ENCODE data around the gene PPP1CA. TPM values are rescaled to one million over a fixed set of nuclear protein-coding genes. Genes with fewer than 3 reads are reported as not detected.

The PPP1CA gene
- polyA plus RNA-seq, 1 donor (not counting 4 experiments of a cell fraction or from before 2014, with no cell fraction given): 122 TPM

DNA sequence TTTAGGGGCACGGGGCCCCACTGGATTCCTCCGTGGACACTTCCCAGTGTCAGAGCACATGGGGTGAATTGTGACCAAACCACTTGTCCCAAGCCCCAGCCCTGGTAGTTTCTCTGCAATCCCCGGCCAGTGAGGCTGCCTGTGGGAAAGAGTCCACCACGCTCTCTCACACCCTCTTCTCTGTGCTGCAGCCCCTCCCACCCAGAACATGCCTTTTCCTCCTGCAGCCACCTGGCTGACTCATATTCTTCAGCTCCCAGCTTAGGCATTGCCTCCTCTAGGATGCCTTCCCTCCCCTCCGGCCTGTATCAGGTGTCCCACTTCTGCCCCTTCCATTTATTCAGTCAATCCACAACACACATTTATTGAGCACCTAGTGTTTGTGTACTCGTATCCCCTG, 21.2 kb upstream of the PPP1CA start:
- Histone ChIP-seq H3K9me3 (ENCODE audit: control insufficient read depth, low read depth, low read length) (no peaks in the 10 kb centered on the region), H3K27ac (ENCODE audit: control insufficient read depth, insufficient read depth, low read length) (peak overlapping the region; percentile 61), H3K4me3 (ENCODE audit: control insufficient read depth in 2 of 3, extremely low read depth in 1 of 3, insufficient read depth in 2 of 3, low read depth in 1 of 3, low read length in 3 of 3) (no peak overlapping the region), H3K4me1 (ENCODE audit: control insufficient read depth, extremely low read depth, insufficient read depth, low read length) (peaks cover 26% of the 10 kb centered on the region), H3K36me3 (ENCODE audit: control insufficient read depth in 2 of 2, extremely low read depth in 1 of 2, insufficient read depth in 2 of 2, low read length in 2 of 2) (no peaks in the 10 kb centered on the region), H3K9ac (ENCODE audit: control insufficient read depth, extremely low read depth, insufficient read depth, low read length) (peak overlapping the region; percentile 3), H3K27me3 (ENCODE audit: control insufficient read depth, extremely low read depth, insufficient read depth, low read length) (peaks cover 4% of the 10 kb centered on the region), H3K9me1 (ENCODE audit: control insufficient read depth, extremely low read depth, insufficient read depth, low read length) (no peaks in the 10 kb centered on the region), H2AFZ (ENCODE audit: control insufficient read depth, low read length) (peak overlapping the region; percentile 49), H3K79me2 (ENCODE audit: control insufficient read depth, insufficient read depth, low read length) (no peaks in the 10 kb centered on the region), H3K4me2 (ENCODE audit: control insufficient read depth, extremely low read depth, insufficient read depth, low read depth, low read length) (peak overlapping the region; percentile 37), H4K20me1 (ENCODE audit: control insufficient read depth, extremely low read depth, insufficient read depth, low read length) (no peaks in the 10 kb centered on the region)
- peak; percentile 97 for FAIRE-seq
- no peak for TF ChIP-seq EZH2 (IDR thresholded peaks at IDR 0.05; ENCODE audit: low read length)
- TF ChIP-seq, protein P1, sequence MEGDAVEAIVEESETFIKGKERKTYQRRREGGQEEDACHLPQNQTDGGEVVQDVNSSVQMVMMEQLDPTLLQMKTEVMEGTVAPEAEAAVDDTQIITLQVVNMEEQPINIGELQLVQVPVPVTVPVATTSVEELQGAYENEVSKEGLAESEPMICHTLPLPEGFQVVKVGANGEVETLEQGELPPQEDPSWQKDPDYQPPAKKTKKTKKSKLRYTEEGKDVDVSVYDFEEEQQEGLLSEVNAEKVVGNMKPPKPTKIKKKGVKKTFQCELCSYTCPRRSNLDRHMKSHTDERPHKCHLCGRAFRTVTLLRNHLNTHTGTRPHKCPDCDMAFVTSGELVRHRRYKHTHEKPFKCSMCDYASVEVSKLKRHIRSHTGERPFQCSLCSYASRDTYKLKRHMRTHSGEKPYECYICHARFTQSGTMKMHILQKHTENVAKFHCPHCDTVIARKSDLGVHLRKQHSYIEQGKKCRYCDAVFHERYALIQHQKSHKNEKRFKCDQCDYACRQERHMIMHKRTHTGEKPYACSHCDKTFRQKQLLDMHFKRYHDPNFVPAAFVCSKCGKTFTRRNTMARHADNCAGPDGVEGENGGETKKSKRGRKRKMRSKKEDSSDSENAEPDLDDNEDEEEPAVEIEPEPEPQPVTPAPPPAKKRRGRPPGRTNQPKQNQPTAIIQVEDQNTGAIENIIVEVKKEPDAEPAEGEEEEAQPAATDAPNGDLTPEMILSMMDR (optimal IDR thresholded peaks at IDR 0.05 in 1 of 3, IDR thresholded peaks at IDR 0.05 in 1 of 3, conservative IDR thresholded peaks at IDR 0.05 in 1 of 3; ENCODE audit: extremely low read depth in 1 of 3, insufficient read depth in 2 of 3, low read length in 3 of 3): no peak
- DNase-seq (ENCODE audit: low read depth, low spot score): no peak
- dilution Hi-C loops (cut with MboI; ENCODE audit: extremely low pct_ligation_motif_present, low sequenced_read_pairs): no loop called here

- Histone ChIP-seq H3K4me3 (ENCODE audit: control insufficient read depth in 2 of 3, extremely low read depth in 1 of 3, insufficient read depth in 2 of 3, low read depth in 1 of 3, low read length in 3 of 3) (peak overlapping the region in 2 of 3 experiments; percentile 18 to 59), H3K4me1 (ENCODE audit: control insufficient read depth, extremely low read depth, insufficient read depth, low read length) (peaks cover 22% of the 10 kb centered on the region), H3K36me3 (ENCODE audit: control insufficient read depth in 2 of 2, extremely low read depth in 1 of 2, insufficient read depth in 2 of 2, low read length in 2 of 2) (no peaks in the 10 kb centered on the region), H2AFZ (ENCODE audit: control insufficient read depth, low read length) (peak overlapping the region; percentile 73), H3K27ac (ENCODE audit: control insufficient read depth, insufficient read depth, low read length) (no peak overlapping the region), H4K20me1 (ENCODE audit: control insufficient read depth, extremely low read depth, insufficient read depth, low read length) (no peaks in the 10 kb centered on the region), H3K9ac (ENCODE audit: control insufficient read depth, extremely low read depth, insufficient read depth, low read length) (peak overlapping the region; percentile 56), H3K9me3 (ENCODE audit: control insufficient read depth, low read depth, low read length) (no peaks in the 10 kb centered on the region), H3K27me3 (ENCODE audit: control insufficient read depth, extremely low read depth, insufficient read depth, low read length) (peaks cover 4% of the 10 kb centered on the region), H3K9me1 (ENCODE audit: control insufficient read depth, extremely low read depth, insufficient read depth, low read length) (no peaks in the 10 kb centered on the region), H3K4me2 (ENCODE audit: control insufficient read depth, extremely low read depth, insufficient read depth, low read depth, low read length) (peak overlapping the region; percentile 76), H3K79me2 (ENCODE audit: control insufficient read depth, insufficient read depth, low read length) (no peaks in the 10 kb centered on the region)
- TF ChIP-seq, protein P1 (optimal IDR thresholded peaks at IDR 0.05 in 1 of 3, IDR thresholded peaks at IDR 0.05 in 1 of 3, conservative IDR thresholded peaks at IDR 0.05 in 1 of 3; ENCODE audit: extremely low read depth in 1 of 3, insufficient read depth in 2 of 3, low read length in 3 of 3): peak in 2 of 3 experiments; percentile 4 to 22
- TF ChIP-seq EZH2 (IDR thresholded peaks at IDR 0.05; ENCODE audit: low read length): no peak
- DNase-seq (ENCODE audit: low read depth, low spot score): no peak
- FAIRE-seq: no peak
- dilution Hi-C loops (cut with MboI; ENCODE audit: extremely low pct_ligation_motif_present, low sequenced_read_pairs): no loop called here
Observed at GRCh38 chr11:67421430-67422031, 19.9 kb upstream of the PPP1CA start.

Data from keratinocyte (primary cell).